Effector CD4-positive, alpha-beta T cell (primary cell): ENCODE measurements around the gene CACNG4.

ENCODE experiments used
- DNase-seq: peaks from one replicate; pipeline ENCODE4 v3.0.0-alpha.2; 2020

Gene CACNG4

DNA sequence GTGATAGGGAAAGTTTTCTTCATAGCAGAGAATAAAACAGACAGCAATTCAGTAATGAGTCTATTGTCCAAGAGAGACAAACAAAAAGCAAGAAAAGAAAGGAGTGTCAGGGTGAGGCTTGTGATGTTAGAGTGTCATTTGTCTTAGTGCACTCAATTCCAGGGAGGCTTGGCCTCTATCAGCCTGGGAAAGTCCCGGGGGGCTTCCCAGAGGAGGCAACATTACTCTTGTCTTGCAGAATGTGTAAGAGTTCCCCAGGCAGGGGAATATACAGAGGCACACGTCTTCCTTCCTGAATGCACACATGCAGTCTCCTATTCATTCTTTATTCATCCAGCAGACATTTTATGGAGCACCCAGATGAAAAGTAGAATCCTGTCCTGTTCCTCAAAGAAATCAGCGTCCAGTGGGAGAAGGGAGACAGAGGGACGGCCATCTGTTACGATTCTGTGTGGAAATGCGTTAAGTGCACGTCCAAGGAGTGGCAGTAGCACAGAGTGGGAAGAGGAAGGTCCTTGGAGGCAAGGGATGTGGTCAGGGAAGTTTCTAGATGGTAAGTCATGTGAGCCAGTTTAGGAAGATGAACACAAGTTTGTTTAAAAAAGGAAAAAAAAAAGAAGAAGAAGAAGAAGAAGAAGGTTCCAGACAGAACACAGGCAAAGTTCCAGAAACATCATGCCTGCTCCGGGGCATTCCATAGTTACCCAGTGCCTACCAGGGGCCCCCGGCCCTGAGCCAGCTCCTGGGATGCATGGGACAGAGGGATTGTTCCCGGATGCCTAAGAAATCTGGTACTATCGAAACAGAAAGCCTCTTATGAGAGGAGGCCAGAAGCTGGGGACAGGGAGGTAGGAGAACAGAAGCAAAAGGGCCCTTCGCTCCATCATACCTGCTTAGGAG lies 21.1 kb downstream of the CACNG4 start:
- no peak for DNase-seq

DNA sequence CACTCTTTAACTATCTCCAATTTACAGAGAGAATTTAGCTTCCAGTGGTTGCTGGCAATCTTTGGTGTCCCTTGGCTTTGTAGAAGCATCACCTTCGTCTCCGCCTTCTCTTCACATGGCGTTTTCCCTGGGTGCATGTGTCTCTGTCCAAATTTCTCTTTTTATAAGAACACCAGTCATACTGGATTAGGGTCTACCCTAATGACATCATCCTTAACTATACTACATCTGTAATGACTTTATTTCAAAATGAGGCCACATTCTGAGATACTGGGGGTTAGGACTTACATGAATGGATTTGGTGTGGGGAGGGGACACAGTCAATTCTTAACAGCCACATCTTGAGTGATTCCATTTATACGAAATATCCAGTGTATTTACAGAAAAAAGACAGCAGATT lies 22.2 kb downstream of the CACNG4 start:
- no peak for DNase-seq

DNA sequence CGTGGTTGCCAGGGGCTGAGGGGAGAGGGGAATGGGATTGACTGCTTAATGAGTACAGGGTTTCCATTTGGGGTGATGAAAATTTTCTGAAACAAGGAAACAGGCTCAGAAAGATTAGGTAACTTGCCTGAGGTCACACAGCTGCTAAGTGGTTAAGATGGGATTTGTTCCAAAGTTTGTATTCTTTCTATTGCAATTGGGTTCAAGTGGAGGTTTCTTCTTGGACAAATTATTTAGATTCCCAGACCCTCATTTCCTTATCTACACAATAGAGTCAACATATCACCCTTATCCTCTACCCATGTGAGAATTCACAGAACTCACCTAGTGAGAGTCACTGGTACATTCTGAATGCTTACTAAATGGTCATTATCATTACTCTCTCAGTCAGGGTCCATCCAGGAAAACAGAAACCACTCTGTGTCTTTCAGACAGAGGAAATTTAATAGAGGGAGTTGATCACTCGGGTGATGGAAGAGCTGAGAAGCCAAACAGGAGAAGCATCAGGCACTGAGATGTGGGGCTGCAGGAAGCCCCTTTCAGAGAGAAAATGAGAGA lies 22.6 kb downstream of the CACNG4 start:
- no peak for DNase-seq

DNA sequence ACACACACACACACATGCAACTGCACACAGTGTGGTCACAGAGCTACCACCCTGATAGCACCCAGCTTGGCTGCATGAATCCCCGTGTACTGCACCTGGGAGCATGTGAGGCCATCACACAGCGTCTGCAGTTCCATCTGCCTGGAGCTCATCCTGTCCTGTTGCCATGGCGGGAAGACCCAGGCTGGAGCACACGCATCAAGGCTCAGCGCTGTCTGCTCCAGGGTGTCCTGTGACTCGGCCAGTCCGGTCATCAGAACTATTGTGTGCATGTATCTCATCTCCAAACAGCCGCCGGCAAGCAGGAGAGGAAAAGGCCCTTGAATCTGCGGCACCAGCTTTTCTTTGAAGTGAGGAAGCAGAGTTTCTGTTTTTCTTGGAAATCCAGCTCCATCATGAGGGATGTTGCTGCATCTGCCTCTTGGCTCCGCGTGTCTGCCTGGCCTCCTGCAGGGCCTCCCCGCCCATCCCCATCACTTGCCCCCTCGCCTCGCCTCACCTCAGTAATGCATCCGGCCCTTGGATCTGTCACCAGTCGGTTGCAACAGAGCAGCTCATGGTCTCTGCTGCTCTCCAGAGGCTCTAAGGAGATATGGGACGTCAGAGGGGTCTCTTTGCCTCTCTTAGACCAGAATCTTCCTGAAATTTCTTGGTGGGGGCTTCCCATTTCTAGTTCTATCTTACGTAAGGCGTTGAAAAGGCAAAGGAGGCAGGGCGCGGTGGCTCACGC lies 23.7 kb downstream of the CACNG4 start:
- DNase-seq: no peak

DNA sequence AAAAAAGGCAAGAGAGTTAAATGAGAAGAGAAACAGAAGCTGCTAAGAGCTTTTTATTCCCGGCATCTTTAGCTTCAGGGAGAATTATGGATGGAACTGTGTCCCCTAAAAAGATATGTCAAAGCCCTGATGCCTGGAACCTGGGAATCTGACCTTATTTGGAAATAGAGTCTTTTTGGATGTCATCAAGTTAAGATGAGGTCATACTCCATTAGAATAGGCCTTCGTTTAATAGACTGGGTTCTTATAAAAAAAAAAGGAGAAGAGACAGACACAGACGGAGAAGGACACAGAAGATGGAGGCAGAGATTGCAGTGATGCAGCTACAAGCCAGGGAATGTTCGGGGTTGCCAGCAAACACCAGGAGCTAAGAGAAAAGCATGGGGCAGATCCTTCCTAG lies 24.6 kb downstream of the CACNG4 start:
- DNase-seq: no peak

DNA sequence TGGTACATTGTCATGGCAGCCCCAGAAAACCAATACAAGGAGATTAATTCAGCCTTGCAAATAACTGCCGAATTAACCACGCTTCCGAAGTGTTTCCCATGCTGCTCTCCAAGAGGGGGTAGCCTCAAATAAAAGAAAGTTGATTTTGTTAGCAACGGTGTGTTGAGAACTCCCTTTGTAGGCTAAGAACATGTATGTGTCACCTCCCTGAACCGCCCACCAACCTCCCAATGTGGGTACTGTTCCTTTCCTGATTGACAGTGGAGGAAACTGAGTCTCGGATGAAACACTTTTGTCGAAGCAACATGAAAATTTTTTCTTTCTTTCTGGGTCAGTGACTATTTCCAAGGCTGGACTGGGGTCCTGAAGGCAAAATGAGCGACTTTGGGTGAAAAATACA lies 25.1 kb downstream of the CACNG4 start:
- no peak for DNase-seq

DNA sequence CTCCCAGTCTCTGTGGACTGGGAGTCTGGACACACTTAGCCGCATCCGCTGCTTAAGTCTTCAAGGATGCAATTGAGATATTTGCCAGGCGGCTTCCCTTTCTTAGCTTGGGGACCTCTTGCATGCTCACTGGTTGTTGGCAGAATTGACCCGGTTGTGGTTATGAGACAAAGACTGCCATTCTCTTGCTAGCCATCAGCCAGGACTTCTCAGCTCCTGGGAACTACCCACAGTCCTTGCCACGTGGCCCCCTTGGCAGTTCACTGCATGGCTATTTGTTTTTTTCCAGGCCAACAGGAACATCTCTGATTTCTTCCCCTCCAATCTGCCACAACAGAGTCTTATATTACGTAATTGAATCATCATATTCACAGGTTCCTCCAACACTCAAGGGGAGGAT lies 25.5 kb downstream of the CACNG4 start:
- no peak for DNase-seq

DNA sequence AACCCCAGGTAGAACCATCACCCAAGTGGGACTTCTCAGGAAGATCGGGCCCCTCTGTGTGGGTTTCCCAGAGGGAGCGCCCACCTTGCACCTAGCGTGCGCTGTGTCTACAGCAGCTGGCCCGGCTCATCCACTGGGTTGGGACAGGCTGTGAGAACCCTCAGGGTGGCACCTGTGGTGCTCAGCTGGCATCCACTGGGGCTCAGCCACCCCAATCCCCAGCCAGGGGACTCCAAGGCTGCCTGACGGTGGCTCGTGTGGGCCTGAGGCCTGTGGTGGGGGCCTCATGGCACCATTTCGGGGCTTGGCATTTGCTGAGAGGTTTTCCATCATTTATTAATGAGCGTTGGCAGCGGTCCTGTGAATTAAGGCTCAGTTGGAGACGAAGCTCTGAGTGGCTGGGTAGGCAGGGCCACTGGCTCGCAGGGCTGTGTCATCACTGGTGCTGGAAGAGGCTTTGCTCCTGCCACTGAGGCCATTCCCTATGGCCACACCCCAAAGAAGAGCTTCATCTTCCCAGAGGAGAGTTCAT lies 28.5 kb downstream of the CACNG4 start:
- no peak for DNase-seq

DNA sequence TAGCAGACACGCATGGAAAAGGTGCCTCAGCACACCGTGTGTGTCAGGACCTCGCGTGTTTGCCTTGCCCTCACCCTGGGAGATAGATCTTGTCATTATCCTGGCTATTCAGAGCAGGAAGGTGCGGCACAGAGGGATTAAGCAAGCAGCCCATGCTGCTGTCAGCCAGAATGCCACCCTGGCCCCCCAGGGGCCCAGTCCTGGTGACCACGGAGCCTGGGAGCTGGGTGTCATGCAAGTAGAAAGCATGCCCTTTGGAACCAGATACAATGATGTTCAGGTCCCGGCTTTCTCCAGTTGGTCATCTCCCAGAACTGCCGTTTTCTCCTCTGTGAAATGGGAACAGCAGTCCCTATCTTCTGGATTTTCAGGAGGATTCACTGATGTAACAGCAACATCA lies 29.9 kb downstream of the CACNG4 start:
- no peak for DNase-seq

DNA sequence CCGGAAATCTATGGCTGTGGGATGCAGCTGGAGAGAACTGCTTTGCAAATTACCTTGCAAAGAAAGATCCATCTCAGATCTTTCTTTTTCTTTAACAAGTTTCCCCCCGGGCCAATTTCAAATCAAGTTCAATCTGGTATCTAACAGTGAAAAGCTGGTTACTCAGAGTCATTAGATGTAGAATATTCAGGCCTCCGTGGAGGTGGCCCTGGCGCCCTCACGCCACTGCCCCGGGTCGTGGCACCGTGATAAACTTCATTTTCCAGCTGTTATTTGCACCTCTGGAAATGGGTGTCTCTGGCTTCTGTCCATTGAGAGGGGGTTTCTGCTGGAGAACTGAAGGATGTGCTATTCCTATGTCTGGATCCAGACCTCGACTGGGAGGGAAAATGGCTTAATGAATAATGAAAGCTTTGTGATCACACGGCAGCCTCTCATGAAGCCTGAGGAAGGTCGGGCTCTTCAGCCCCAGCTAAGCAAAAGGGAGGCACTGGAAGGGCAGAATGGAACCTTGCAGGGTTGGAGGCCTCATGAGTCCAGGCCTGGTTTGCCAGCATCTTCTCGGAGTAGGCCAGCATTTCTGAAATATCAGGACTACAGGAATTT lies 30.5 kb downstream of the CACNG4 start:
- DNase-seq: no peak

DNA sequence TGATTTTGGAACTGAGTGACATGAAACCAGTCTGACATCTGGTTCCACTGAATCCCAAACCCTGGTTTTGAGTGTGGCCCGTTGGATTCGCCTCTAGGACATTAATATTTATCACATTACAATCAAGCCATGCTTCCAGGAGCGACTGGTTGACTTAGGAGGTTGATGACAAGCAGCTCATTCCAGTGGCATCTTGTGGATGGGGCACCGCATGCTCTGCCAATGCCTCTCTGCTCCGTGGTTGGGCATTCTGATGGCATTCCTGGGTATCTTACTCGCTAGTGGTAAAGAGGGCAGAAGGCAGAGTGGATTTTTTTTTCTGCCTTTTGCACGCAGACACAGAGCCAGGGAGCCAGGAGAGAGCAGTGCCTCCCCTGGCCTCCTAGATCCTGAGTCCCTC lies 31.4 kb downstream of the CACNG4 start:
- DNase-seq: no peak

DNA sequence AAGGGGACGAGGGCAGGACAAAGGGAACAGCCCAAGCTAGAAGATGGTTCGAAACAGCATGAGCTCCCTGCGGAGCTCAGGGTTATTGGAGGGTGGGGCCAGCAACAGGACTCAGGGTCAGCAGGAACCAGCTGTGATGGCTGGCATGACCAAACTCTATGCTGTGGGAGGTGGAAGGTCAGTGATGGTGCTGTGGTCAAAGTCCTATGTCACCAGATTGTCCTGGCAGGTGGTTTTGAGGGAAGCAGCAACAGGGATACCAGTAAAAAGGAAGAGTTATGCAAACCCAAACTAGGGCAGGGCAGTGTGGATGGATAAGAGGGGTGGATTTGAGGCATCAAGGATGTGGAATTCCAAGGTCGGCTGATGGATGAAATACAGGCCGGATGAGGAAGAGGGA lies 32.4 kb downstream of the CACNG4 start:
- no peak for DNase-seq

DNA sequence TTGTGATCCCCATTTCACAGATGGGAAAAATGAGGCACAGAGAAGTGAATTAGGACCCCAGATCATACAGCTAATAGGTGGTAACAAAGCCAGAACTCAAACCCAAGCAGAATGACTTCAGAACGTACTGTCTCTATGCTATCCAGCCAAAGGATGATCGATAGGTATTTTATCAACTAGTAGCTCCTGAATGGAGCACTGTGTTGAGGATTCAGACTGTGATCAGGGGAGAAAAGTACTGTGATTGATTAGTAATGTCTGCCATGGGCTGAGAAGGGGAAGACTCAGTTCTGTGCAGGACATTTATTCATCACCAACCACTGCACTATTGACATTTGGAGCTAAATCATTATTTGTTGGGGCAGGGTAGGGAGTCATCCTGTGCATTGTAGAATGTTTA lies 38.7 kb downstream of the CACNG4 start:
- no peak for DNase-seq

DNA sequence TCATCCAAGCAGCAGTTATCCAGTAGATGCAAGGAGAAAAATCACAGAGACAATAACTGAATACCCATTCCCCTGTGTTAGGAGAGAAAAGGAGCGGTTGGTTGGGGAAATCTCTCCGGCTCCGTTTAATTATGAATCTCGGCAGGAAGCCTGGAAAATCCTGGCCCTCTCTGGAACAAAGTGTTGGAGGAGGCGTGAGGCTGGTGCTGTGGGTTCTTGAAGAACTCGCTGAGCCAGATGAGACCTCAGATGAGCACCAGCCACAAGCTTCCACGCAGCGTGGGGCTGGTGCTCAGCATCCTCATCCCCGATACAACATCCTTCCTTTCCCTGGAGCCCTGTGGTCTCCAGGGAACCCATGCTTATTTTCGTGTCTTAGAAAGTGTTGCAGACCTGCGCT lies 39.7 kb downstream of the CACNG4 start:
- DNase-seq: no peak

DNA sequence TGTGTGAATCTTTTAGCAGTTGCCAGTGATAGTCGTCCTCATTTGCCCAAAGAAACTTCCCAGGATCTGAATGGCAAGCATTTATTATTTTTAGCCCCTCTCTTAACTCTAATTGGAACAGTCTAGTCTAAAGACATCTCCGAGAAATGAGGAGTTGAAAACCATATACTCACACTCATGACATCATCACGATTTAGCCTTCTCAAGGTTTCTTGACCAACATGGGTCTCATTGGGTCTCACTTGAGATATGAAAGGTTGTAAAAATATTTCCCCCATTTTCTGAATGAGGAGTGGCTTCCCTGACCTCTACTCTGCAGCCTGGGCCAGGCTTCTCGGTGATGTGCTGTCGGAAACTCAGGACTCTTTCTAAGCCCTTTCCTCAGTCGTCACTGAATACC lies 42.8 kb downstream of the CACNG4 start:
- no peak for DNase-seq

DNA sequence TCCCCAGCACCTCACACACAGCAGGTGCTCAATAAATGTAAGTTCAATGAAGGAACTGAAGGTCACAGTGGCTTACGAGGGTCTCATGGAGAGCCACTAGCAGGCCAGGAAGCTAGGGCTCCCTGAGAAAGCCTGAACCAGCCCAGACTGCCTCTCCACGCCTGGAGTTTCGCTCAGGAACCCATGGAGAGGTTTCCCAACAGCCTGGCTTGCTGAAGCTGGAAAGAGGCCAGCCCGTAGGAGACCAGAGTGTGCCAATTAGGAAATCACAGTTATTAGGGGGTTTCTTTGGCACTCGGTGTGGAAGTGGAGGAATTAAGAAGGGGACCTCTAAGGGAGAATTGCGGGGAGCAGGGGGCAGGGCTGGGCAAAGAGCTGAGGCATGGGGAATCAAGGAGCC lies 43.6 kb downstream of the CACNG4 start:
- no peak for DNase-seq

DNA sequence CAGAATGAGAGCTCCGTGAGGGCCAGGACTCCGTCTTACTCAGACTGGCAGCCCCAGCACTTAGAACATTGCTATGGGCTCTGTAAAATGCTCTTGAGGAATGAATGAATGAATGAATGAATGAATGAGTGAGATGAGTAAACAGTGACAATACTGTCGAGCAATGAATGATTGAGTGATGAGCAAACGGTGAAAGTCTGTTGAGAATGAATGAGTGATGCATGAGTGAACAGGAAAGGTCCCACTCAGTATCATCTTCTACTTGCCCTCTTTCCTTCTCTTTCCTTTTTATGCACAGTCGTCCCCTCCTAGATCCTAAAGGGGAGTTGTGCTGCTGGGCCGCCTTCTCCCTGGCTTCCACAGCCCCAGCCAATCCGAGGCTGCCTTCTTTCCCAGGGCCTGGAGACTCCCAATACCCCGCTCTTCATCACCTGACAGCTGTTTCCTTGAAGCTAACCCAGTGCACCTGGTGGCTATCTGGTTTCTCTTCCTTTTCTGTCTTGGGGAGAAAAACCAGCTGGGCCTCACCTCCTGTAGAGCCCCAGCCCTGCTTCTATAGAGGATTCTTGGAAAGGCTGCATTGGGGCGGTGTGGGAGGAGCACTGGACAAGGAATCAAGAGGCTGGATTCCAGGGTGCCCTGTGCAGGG lies 47.1 kb downstream of the CACNG4 start:
- DNase-seq: no peak

DNA sequence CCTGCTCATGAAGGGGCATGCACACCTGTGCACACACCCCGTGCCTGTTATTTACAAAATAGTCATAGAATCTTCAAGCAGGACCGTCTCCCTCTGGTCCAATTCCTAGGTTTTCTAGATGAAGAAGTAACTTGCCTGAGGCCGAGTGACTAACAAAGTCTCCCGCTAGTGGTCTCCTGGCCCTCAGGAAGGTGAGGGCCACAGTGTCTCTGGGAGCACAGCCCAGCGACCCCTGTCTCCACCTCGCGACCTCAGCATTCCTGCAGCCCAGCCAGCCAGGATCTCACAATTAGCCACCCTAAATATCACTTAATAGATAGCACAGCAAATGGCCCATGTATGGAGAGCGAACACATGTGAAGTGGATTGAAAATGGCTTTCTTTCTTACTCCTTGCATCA lies 49.4 kb downstream of the CACNG4 start:
- no peak for DNase-seq

DNA sequence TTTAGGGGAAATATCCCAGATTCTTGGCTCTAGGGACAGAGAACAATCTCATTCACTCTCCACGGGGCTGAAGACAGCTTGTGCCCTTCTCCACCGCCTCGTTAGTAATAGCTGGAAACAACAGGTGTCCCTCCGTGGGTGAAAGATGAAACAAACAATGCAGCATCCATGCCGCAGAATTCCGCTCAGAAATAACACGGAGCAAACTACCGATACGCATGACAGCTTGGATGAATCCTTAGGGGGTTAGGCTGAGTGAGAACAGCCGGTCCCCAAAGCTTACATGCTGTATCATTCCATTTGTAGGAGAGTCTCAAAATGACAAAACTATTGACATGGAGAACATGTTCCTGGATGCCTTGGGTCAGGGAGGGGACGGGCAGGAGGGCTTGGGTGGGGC lies 50.5 kb downstream of the CACNG4 start:
- no peak for DNase-seq

DNA sequence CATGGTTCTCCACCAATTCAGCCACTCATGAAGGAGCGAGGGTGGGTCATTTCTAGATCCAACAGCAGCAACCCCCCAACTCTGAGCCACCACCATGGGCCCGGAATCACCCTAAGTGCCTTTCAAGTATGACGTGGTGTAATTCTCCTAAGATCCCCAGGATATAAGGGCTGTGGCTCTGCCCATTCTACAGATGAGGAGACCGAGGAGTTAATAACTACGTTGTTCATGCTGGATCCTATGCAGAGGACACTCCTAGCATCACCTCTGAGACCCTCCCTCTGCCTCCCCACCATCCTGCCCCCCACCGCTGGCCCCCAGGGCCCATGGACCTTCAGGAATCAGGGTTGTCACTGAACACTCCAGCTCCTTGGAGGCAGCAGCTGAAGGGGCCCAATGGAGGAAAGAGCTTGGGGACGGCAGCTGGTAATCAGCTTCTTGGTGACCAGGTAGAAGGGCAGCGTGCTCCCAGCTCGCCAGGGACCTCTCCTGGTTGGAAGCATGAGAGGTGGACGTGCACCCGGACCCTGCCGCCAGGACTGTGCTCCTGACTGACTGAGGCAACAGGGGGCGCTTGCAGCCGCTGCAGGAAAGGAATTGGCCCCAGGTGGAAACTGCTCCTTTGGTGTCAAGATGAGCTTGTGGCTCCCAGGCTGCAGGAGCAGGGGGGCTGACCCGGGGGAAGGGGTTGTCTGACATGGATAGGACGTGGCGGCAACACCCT lies 51.7 kb downstream of the CACNG4 start:
- DNase-seq: no peak

DNA sequence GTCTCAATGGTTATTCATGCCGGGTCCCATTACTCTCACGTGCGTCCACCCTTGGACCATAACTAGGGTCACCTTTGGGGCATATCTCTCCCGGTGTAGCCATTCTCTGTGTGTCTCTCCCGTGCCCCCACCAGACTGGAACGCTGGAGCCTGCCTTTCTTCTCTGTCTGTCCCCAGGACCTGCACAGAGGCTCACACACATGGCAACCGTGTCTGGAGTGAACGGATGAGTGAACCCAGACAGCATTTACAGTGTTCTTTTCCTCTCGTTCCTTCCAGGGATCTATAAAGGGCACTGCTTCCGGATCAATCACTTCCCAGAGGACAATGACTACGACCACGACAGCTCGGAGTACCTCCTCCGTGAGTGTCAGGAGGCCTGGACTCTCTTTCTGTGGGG lies 53.4 kb downstream of the CACNG4 start:
- no peak for DNase-seq
